ENCODE data around the gene PHLDB3.
A peak's percentile ranks its signal among the peaks of the same experiment; 100 is the strongest.
"Not testable (repeated sequence)": the region's sequence is repeated elsewhere in the genome, so short reads cannot be mapped to it uniquely, and the experiment has no call there.

Gene PHLDB3

DNA sequence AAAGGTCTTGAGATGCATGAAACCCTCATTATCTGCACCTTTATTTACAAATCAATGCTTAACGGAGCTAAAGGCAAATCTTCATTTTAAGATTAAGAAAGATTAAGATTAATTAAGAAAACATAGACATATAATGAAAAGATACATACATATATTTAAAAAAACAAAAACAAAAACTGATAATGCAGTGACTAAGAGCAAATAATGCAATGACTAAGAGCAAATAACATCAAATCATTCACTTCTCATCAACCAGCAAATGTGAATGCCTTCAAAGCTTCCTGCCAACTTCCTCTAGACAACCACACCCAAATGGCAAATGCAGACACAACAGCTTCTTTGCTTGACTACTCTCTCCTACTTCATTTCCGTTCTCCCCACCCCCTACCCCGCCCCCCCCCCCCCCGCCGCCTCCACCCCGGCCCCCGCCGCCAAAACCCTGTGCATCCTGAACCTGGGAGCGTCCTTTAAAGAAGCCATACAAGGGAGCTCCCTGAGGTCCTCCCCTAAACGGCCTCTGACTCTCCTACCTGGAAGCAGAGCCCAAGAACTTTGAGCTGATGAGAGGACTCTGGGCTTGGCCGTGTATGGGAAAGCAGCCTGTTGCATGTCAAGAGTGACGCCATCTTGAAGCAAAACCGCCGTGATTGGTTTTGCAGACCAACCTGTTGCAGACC lies 65.4 kb downstream of the PHLDB3 start:
- DNase-seq, result peak; percentile 5

DNA sequence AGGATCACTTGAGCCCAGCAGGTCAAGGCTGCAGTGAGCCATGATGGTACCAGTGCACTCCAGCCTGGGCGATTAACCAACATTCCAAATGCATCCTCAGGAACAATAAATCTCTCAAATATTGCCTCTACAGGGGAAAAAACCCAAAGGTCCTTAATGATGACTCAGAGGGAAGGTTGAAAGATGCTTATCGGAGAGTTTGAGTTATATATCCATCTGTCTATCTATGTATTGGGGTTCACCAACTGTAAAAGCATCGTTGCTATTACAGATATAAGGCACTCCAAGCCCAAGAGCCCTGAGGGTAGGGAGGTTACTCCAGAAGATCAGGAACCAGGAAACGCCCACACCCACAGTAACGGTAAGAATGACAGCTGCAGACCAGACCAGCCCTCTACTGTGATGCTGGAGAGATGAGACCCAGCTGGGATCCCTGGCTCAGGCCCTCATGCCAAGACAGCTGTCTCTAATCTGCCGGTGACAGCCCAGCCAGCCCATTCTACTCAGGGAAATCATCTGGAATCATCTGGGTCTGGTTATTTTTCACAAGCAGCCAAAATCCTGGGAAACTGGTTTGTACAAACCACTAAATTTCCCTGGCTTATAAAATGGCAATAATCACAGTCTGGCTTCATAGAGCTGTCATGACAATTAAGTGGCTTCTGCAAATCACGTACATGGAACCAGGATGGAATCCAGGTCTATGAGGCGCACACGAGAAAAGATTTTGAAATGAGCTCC lies 66.1 kb downstream of the PHLDB3 start:
- no peak for DNase-seq

DNA sequence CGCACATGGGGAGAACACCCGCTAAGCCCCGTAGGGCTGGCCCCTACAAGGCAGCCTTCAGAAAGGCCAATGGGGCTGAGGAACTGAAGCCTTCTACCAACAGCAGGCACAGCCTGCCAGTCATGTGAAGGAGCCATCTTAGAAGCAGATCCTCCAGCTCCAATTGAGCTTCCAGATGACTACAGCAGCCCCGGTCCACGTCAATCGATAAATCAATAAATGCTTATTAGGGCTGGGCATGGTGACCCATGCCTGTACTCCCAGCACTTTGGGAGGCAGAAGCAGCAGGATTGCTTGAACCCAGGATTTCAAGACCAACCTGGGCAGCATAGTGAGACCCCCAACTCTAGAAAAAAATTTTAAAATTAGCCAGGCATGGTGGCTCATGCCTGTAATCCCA lies 66.8 kb downstream of the PHLDB3 start:
- no peak for DNase-seq

DNA sequence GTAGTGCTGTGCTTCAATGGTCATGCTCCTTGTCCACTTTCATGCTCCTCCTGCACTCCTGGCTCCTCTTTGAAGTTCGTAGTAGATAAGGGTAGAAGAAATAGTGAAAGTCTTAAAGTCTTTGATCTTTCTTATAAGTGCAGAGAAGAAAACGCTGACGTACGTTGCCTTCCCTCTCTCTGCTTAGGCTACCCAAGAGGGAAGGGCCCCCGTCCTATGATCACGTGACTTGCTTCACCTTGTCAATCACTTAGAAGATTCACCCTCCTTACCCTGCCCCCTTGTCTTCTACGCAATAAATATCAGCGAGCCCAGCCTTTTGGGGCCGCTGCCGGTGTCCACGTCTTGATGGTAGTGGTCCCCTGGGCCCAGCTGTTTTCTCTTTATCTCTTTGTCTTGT lies 67.3 kb downstream of the PHLDB3 start:
- DNase-seq, result not testable (repeated sequence)

DNA sequence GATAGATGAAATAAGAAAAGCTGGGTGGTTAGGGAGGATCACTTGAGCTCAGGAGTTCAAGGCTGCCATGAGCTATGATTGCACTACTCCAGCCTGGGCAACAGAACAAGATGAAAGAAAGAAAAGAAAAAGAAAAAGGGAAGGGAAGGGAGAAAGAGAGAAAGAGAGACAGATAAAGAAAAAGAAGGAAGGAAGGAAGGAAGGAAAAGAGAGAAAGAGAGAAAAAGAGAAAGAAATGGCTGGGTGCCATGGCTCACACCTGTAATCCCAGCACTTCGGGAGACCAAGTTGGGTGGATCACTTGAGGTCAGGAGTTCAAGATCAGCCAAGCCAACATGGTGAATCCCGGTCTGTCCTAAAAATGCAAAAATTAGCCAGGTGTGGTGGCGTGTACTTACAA lies 68.8 kb downstream of the PHLDB3 start:
- DNase-seq, result no peak

DNA sequence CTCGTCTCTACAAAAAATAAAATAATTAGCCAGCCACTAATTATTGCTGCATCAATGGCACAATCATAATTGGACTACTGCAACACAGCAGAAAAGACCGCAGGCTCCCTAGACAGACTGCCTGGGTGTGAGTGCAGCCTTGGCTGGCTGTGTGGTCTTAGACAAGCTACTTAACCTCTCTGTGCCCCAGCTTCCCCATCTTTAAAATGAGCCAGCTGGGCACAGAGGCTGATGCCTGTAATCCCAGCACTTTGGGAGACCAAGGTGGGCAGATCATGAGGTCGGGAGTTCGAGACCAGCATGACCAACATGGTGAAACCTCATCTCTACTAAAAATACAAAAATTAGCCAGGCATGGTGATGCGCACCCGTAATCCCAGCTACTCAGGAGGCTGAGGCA lies 70.9 kb downstream of the PHLDB3 start:
- DNase-seq, result no peak

DNA sequence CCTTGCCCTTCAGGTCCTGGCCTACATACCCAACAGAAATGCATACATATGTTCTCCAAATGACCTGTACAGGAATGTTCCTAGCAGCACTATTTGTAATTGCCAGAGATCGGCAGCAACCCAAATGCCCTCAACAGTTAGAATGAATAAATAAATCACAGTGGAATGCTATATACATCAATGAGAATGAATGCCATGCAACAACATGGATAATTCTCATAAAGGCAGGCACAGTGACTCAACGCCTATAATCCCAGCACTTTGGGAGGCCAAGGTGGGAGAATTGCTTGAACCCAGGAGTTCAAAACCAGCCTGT lies 71.2 kb downstream of the PHLDB3 start:
- no peak for DNase-seq

DNA sequence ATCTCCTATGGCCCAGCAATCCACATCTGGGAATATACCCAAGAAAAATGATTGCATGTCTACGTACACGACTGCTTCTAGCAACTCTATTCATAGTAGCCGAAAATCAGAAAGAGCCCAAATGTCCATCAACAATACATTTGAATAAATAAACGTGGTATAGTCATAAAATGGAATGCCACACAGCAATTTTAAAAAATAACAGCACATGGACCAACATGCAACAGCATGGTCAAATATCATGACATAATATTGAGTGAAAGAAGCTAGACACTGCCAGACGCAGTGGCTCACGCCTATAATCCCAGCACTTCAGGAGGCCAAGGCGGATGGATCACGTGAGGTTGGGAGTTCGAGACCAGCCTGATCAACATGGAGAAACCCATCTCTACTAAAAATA lies 73.6 kb downstream of the PHLDB3 start:
- no peak for DNase-seq

DNA sequence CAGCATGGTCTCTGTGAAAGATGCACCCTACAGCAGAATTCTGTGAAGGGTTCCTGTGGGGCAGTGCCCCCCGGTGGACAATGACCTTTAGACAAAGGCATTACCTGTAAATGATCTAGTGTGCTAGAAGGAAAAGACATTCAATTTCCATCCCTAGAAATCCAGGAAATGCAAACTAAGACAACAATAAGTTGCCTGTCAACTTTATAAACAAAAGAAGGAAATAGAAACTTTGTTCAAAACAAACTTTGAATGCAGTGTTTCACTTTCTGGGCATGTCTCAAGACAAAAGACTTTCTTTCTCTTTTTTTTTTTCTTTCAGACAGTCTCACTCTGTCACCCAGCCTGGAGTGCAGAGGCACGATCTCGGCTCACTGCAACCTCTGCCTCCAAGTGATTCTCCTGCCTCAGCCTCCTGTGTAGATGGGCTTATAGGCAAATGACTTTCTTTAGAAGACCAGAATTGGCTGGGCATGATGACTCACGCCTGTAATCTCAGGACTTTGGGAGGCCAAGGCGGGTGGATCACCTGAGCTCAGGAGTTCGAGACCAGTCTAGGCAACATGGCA lies 74.3 kb downstream of the PHLDB3 start:
- no peak for DNase-seq

DNA sequence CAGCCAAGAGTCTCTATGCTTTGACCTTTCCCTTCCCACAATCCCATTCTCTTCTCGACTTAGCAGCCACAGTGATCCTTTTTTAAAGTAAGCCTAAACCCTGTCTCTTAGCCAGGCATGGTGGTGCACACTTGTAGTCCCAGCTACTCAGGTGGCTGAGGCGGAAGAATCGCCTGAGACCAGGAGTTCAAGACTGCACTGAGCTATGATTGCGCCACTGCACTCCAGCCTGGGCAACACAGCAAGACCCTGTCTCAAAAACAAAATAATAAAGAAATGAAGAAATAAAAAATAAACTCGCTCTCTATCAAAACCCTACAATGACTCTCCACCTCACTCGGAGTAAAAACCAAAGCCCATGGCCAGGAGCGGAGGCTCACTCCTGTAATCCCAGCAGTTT lies 75.2 kb downstream of the PHLDB3 start:
- DNase-seq, result no peak

DNA sequence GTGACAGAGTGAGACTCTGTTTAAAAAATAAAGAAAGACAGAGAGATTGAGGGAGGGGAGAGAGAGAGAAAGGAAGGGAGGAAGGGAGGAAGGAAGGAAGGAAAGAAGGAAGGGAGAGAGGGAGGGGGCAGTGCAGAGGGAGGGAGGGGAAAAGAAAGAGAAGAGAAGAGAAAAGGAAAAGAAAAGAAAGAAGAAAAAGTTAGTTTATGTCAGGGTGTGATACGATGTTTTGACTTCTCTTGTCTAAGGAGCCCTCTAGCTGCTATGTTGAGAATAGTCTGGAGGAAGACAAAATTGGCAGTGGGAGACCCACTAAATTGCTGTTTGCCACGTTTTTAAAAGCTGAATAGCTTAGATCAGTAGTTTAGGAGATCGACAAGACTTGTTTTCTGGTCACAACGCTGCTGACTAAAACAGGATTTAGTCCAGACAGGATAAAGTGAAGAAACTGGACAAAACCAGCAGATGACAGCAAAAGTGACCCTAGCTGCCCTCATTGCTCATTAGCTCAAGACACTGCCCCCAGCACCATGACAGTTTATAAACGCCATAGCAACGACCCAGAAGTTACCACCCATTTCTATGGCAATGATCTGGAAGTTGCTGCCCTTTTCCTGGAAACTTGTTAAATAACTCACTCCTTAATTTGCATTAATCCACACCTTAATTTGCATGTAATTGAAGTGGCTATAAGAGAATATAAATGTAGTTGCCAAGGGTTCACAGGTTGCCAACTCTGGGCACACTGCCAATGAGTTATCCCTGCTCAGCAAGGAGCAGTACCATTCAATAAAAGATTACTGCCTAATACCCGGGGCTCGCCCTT lies 78.8 kb downstream of the PHLDB3 start:
- peak; percentile 60 for DNase-seq

Data from DMS153 (cell line).